M059J (cell line): ENCODE results near the gene TRA2A. TPM values are rescaled to one million over a fixed set of nuclear protein-coding genes. Genes with fewer than 3 reads are reported as not detected.
"Not testable (repeated sequence)": the region's sequence is repeated elsewhere in the genome, so short reads cannot be mapped to it uniquely, and the experiment has no call there.

ENCODE experiments used
- DNase-seq: peaks from one replicate; pipeline ENCODE4 v3.0.0-alpha.2; 2012; ENCODE audit warnings: low read depth
- total RNA-seq: library from RNA; depleted of rRNA; stranded (reverse); fragments of >200 nt; shearing (Covaris generic); gene quantifications from 2 replicates; pipeline ENCODE4 v1.2.3, GENCODE V29; 2014

TRA2A gene
- total RNA-seq, 1 experiment from 2014 or later: 31.6 TPM

- DNase-seq: no peak
Observed at GRCh38 chr7:23494009-23494408, 37.8 kb downstream of the TRA2A start.

DNA sequence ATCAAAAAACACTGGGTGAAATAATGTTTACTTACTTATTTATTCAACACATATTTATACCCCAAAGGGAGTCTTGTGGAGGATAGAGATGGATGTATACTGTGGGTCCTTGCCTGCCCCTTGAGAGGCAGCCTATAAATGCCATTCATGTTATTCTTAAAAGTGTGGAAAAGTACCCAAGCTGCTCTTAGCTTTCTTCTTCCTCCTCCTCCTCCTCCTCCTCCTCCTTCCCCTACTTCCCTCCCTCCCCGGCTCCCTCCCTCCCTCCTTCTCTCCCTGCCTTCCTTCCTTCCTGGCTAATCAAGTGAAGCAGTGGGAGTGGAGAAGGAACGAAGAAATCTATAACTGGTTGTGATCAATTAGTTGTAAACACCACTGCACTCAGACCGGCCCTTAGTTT, 40.3 kb downstream of the TRA2A start:
- peak; percentile 25 for DNase-seq

GRCh38 chr7:23490357-23491135, 41.2 kb downstream of the TRA2A start:
- DNase-seq: peak; percentile 47

GRCh38 chr7:23488714-23489113, 43.1 kb downstream of the TRA2A start:
- DNase-seq: not testable (repeated sequence)

DNA sequence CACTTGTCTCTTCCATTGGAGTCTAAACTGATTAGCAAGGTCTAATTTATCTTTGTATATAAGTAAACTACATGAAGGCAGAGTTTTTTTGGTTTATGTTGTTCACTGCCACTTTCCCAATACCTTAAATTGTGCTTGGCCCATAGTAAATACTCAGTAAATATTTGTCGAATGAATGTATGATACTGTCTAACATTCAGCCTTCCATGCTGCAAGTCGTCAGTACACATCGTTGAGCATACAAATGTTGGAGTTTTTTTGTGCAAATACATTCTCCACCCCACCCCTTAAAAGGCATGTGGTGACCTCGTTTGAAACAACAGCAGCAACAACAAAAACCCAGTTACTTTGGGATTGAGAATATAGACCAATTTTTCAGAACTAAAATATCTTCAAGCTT, 44.1 kb downstream of the TRA2A start:
- no peak for DNase-seq

DNA sequence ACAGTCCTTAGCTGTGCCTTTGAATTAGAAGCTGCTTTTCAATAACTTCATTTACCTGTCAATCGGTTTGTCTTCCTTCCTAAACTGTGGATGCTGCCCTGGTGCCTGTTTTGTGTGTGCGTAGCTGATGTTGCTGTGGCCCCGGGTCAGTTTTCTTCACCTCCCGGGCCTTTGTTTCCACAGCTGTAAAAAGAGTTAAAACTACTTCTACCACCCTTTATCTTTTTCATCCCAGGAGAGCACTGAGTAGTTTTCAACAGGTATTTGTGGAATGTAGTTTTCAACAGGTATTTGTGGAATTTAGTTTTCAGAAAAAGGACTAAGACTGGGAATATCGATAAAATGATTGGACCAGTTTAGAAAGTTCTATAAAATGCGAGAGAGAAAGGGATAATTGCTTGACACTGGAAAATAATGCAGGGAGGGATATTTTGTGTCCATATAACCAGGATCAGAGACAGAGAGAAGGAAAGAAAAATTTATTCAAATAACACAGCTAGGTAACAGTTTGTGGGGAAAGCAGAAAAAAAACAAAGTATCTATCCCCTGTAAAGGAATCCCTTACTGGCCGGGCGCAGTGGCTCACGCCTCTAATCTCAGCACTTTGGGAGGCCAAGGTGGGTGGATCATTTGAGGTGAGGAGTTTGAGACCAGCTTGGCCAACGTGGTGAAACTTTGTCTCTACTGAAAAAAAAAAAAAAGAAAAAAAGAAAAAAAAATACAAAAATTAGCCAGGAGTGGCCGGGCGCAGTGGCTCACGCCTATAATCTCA, 45.6 kb downstream of the TRA2A start:
- no peak for DNase-seq

DNA sequence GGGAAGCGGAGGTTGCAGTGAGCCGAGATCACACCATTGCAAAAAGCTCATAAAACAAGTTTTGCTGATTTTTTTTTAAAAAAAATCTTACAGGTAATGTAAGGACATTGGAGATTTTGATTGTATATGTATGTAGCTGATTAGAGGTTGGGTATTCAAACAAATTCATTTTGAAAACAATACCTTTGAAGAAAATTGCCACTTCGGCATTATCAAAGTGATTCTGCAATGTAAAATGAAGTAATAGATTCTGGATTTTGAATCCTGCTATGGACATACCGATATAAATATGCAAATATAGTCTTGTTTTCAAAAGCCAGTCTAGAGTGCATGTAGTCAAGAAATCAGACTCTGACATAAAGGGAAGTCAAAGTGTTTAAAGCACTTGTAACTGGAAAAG, 49.1 kb downstream of the TRA2A start:
- DNase-seq: no peak

- DNase-seq: no peak
Observed at GRCh38 chr7:23477962-23478866, 53.6 kb downstream of the TRA2A start.

DNA sequence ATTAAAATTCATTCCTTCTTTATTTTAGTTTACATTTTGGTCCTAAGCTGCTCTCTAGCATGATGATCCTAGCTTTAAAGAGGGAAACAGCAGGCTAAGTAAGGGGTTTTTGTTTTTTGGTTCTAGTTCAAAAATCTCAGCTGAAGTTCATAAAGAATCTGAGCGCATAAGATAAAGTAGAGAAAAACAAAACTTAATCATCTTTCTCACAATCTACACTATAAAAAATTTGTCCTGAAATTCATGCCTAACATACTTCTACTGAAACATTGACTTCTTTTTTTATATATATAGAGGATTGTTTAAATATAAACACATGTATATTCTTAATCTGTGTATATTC, 54.7 kb downstream of the TRA2A start:
- no peak for DNase-seq

- DNase-seq: no peak
Observed at GRCh38 chr7:23476286-23477156, 55.3 kb downstream of the TRA2A start.

- no peak for DNase-seq
Observed at GRCh38 chr7:23475576-23475839, 56.3 kb downstream of the TRA2A start.

DNA sequence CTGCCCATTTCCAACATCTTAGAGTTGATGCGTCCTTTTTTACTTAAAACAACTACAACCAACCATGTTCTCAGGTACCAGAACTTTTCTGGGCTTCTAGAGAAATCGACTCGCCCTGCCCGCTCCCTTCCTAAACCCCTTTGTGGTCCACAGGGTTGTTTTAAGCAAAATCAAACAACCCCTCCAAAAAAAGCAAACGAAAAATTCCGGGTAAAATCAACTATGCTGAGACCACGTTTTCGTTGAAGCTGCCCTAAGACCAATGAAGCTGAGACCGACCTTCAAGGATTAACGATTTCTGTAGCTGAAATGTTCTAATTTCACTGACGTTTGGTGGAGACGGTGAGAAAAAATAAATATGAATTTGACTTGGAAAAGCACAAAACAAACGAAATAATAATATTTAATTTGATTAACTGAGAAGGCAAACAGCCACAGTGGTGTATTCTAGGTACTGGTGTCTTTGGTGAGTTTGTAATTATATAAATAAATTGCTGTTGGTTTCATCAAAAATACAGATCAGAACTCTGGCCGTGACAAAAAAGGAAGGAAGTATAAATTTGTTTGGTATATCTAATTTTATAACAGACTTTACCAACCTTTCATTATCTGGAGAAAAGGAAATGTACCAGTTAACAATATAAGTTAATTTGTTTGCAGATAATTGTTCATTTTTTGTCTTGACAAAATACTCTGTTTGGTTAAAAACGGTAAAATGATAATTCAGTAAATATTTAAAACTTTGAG, 56.8 kb downstream of the TRA2A start:
- DNase-seq: peak; percentile 18

DNA sequence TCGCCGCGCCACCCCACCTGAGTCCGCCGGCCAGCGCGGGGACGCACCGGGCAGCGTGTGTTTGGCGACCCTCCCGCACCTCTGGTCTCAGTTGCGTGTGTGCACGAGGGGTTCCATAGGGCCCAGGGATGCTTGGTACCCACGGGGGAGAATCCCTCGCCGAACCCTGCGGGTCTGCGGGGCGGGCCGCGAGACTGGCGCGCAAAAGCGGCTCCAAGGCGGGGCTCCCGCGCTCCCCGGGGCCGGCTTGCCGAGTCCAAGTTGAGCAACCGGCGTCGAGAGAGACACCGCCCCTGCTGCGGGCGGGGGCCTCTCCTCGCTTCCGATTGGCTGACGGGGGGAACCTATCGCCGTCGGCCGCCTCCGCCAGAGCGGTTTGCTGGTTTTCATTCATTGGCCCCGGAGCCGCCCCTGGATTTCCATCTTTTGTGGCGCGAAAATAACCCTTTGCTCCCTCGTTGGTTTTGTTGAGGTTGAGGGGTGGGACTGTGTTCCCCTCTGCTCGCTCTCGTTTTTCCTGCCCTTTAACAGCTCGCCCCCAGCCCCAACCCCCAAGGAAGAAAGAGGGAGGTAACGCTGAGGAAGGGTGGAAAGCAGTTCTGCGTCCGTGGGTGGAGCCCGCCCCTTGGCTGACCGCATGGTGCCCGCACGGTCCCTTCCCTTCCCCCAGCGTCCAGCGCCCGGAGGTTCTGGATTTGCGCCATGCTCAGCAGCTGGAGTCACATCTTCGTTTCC, 57.5 kb downstream of the TRA2A start:
- DNase-seq: peak; percentile 97

DNA sequence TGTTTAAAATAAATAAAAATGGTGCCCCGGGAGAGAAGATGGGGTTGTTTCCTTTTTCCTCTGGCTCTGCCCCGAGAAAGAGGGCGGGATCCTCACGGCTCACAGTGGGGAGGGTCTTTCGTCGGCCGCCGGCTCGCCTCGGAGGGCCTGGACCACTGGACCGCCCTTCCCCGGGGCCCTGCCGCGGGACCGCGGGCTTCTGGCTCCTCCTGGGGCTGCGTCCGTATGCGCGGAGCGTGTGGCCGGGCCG, 58.0 kb downstream of the TRA2A start:
- no peak for DNase-seq

GRCh38 chr7:23472956-23473843, 58.6 kb downstream of the TRA2A start:
- peak; percentile 61 for DNase-seq

DNA sequence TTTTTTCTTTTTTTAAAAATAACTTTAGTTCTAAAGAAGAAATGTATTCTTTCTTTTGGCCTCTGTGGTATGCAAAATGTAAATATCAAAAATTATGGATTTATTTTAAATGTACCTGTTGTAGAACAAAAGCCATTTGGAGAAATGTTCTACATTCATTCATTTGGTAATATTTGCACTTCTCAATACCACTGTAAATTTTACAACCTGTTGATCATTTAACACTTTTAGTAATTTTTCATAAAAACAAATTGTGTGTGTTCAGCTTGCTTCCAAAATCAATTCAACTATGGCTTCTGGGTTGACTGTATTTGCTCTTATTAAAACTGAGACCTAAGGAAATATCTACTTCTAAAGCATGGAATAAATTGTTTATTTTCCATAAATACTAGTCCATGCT, 59.2 kb downstream of the TRA2A start:
- DNase-seq: no peak

DNA sequence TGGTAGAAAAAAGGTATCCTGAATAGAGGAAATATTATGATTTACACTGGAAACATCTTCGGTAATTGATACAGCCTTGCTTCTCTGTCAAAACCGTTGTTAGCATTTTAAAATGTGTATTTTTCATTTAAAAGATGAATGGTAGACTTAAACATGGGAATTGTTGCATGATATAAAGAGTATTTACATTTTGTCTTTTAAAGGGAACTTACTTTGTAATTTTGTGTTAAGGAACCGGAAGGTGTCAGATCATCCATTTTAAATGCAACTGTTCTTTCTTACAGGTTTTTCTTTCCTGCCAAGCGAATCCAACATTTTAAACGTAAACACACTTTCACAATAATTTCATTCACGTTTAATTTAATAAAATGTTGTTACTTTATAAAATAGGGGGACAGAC, 59.7 kb downstream of the TRA2A start:
- DNase-seq: no peak

DNA sequence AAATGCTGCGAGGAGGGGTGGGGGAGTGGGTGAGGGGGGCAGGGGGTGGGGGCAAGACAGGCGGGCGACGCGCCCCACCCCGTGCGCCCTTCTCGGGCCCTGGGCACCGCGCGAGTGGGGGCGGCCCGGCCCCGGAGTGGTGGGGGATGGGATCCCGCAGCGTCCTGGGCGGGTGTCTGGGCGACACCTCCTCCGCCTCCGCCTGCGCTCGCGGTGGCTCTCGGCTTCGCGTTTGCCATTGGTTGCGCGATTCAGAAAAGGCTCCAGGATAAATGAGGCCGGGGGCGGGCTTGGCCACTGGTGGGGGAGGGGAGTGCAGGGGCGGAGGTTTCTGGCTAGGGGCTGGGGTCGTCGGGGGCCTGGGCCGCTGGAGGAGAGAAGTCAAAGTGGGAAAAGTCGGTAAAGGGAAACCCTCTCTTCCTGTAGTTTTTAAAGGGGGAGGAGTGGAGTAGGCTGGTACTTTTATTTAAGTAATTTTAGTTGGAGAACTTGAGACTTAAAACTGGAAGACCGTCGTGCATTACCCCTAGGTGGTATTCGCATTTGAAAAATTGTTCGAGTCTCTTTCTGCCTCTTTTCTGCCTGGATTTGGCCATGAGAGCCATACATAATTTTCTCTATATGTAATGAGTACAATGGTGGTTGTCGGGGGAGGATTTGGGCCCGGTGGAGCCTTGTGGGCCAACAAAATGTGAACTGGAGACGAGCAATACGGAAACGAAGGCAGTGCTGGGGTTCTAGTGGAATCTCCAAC, 60.5 kb downstream of the TRA2A start:
- DNase-seq: peak; percentile 87
